T1000 (cell line): ENCODE results near the gene BARHL2.

Experiments used
- DNase-seq: peaks from one replicate; lab custom pipeline; 2025; ENCODE audit warnings: mixed read lengths; lab: John Stamatoyannopoulos, UW

Gene BARHL2

DNA sequence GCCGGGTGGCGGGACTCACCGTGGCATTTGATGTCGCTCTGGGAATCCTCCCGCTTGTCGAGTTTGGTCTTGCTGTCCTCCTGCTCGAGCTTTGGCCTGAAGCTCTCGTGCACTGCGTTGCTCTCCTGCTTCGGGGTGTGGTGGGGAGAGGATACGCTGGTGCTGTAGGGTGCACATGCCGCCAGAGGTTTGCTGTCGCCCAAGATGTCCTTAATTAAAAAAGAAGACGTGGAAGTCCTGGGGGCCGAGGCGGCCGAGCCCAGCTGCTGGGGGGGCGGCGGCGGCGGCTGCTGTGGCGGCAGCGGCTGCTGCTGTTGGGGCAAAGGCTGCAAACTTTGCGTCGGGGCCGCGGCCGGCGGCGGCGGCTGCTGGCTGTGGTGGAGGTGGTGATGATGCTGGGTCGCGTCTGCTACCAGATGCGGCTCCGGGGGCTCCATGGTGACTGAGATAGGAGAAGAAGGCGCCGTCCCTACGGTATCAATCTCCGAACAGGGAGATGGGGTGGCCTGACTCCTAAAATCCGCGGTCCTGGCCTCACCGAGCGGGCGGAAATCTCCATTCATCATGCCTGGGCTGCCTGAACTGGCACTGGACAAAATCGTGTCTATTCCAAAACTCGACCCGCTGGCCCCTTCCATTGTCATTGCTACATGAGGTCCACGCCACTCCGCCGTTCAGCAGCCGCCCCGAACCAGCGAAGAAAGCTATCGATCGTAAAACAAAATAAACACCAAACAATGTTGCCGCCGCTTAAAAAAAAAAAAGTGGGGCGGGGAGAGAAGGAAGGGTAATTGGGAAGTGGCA, at the start of gene BARHL2:
BARHL2 (minus strand) TSS at position 751 of the 804 bp plus-strand sequence; CDS start at position 644, 107 bp downstream.
- DNase-seq, result no peak

GRCh38 chr1:90763930-90764329, 46.8 kb upstream of the BARHL2 start:
- no peak for DNase-seq

DNA sequence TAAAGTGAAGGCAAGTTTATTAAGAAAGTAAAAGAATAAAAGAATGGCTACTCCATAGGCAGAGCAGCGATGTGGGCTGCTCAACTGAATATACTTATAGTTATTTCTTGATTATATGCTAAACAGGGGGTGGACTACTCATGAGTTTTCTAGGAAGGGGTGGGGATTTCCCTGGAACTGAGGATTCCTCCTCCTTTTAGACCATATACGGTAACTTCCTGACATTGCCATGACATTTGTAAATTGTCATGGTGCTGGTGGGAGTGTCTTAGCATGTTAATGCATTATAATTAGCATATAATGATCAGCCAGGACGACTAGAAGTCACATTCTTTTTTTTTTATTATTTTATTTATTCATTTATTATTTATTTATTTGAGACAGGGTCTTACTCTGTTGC, 46.4 kb upstream of the BARHL2 start:
- no peak for DNase-seq

DNA sequence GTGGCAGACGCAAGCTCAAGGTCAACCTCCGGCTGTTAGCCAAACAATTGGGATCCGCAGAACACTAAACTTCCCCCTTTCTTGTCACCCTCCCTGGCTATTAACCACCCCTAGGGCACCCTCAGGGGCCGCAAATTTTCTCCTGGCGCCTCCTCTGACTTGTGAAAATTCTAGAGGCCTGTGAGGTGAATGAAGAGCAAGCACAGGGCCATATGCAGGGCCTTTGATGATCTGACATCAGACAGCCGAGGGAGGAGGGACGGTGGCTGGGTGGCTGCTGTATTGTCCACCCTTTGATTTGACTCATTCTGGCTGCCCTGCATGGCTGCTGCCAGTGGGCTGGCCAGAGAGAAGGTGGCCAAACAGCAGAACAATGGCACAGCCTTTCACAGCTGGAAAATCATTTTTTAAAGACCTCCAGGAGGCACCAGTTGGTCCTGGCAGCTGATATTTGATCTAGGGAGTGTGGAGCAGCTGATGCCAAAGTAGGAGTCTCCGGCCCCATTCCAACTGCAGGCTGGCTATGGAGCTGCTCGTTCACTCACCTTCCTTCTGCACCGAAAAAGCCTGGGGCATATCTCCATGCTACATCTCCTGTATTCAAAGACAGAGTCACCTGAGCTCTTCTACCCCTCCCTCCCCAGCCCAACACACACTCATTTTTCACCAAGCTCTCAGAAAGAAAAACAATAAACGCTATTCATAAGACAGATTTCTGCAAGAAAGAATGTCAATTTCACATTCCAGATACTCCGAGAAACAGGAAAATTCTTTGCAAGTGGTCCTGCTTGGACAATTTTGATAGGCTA, 44.9 kb upstream of the BARHL2 start:
- DNase-seq, result no peak

- DNase-seq, result no peak
Measured at GRCh38 chr1:90761156-90761555, 44.1 kb upstream of the BARHL2 start.

DNA sequence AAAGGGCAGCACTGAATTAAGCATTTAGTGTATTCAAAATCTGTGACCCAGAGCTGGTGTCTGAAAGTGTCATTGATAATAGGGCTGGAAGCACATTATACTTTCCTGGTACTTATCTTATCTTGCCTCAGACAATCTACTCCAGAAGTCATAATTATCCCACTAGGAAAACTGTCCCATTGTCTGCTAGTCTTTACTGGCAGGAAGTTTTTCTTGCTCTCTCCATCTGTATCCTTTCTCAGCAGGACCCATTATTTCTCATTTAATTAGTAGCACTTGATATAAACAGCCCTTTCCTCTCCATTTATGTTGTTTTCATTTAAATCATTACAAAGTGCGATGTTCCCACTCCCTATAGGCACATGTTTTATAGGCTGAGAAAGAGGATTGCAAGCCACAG, 36.5 kb upstream of the BARHL2 start:
- no peak for DNase-seq

DNA sequence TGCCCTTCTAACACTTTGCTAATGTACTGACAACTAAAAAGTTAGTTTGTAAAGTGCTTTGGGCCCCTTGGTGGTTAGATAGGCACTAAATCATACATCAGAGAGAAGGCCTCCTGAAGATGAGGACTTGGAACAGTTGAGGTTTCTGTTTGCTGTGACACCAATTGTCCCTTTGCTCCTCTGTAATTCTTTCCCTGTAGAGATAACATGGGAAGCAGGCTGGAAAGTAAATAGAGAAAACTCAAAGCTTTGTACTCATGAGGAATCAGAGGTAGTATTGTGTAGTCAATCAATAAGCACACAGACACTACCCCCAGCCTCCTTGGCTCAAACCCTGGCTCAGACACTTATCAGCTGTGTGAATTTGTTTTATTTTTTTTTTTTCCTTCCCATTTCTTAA, 31.6 kb upstream of the BARHL2 start:
- DNase-seq, result no peak

DNA sequence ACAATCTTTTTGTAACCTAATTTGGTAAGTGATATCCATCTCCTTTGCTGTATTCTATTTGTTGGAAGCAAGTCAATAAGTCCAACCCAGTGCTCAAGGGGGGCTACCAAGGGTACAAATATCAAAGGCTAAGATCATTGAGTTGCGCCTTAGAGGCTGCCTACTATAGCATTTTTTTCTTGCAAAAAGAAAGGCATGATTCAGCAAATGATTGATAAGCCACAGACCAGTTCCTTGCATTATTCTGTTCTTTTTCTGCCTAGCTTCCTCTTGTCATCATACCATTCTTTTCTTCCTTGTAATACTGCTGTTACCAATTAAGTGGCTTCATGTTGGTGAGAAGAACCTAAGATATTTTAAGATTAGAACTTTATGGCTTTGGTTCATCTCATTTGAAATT, 29.8 kb upstream of the BARHL2 start:
- no peak for DNase-seq

- DNase-seq, result no peak
Measured at GRCh38 chr1:90745972-90746371, 28.9 kb upstream of the BARHL2 start.

DNA sequence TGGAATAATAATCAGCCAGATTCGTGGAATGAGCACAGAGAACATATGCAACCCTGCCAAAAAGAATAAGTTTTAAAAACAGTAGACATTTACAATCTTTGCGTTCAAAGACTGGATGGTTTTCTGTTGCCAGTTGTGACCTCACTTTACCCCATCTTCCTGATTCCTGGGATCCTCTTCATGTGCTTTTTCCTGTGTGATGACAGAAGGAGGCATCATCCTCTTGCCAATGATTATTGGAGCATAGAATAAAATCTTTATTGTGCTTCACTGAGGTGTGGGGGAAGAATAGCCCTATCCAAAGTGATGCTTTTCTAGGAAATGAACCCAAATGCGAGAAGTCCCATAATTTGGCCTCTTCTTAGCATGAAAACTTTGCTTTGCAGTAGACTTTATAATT, 15.0 kb upstream of the BARHL2 start:
- DNase-seq, result no peak

GRCh38 chr1:90731382-90732050, 14.4 kb upstream of the BARHL2 start:
- no peak for DNase-seq

- DNase-seq, result no peak
Measured at GRCh38 chr1:90730243-90731022, 13.3 kb upstream of the BARHL2 start.

DNA sequence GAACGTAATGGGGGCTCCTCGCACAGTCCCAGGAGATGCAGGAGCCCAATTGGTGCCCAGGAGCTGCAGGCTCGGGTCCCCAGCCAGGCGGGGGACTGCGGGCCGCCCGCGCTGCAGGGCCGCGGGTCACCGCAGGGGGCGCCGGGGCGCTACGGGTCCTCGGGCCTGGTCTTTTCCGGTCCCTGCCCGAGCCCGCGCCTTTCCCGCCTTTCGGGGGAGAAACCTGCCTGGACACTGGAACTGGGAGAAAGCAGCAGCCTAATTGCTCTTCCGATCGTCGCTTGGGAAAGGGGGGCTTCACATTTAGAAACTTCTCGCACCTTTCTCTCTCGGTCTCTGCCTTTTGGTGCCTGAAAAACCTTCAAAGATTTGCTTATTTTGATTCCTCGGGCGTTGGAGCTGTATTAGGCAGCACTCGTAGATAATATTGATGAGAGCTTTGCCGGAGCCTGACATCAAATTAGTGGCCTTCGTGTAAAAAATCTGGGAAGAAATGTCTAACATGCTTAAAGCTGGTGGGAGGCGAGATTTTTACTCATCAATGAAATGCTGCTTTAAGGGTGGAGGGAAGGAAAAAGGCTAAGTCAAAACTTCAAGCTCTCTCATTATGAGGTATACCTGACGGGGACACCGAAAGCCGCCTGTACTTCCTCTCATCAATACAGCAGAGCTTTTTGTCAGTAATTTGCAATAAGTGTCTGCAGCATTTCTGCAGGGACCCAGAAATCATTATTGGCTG, 12.6 kb upstream of the BARHL2 start:
- no peak for DNase-seq

DNA sequence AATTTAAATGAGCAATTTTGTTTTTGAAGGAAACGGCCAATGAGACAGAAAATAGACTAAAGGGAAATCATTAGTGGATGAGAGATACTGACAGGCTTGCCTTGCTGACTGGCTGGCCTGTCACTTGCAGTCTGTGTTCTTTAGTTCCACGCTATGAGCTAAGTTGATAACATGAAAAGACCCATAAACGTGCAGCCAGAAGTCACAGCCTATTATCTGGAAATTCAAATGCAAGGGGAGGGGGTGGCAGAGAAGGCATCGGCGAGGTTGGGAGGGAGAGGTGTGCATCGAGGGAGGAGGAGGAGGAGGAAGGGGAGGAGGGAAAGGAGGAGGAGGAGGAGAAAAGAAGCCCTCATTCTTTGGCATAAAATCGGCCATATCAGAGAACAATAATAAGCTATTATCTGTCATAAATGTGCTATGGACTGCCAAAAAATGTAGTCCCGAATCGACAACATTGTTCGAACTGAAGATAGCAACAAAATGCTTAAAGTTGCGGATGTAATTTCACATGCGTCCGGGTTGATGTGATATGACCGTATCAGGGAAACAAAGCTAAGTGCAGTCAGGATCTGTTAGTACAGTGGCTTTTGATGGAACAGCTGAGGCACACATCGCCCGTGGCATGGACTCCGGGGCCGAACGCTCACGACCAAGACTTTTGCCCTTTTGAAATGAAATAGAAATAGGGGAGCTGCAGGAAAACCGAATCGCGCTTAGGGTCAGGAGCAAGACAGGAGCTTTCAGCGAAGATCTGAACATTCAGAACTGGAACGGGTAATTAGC, 11.6 kb upstream of the BARHL2 start:
- no peak for DNase-seq

DNA sequence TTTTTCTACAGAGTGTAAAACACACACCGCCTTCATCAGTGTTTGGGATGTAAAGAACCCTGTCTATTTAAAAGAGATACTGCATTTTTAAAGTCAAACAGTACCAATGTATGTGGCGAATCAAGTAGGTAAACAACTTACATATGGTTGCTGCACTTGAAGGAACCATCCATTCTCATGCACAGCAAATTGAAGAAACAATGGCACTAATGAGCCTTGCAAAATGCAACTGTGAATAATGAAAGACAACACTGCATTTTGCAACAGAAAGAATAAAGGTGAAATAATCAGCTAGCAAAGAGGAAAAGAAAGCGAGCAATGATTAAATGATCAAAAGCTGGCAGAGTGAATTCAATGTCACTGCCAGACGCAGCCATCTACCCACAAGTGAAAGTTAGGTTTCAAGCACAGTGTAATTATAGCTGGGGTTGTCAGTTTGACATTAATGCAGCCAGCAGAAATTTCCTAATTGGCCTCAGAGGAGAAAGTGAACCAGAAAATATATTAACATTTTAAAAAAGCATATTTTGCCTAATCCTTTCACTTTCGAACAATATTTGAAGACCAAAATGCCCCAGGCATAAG, 10.9 kb upstream of the BARHL2 start:
- DNase-seq, result no peak

DNA sequence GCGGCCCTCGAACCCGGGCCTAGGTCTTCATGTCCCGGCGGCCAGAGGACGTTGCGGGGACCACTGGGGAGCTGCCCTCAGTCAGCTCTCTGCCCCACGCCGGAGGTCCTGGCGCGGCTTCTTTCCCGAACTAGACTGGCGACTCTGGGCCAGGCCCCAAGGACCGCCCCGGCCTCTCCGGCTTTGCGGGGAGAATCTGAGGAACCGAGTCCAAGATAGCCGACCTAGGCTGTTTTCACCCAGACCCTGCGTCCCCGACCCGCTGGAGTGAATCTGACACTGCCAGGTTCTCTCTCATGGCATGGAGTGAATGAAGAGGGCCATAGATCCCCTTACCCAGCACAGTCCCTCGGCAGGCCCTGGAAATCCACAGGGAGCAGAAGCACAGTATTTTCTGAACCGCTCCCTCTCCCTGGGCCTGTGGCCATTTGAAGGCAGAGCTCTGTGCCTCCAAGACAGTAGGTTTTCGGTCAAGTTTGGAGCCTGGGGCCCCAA, 9.9 kb upstream of the BARHL2 start:
- DNase-seq, result no peak

DNA sequence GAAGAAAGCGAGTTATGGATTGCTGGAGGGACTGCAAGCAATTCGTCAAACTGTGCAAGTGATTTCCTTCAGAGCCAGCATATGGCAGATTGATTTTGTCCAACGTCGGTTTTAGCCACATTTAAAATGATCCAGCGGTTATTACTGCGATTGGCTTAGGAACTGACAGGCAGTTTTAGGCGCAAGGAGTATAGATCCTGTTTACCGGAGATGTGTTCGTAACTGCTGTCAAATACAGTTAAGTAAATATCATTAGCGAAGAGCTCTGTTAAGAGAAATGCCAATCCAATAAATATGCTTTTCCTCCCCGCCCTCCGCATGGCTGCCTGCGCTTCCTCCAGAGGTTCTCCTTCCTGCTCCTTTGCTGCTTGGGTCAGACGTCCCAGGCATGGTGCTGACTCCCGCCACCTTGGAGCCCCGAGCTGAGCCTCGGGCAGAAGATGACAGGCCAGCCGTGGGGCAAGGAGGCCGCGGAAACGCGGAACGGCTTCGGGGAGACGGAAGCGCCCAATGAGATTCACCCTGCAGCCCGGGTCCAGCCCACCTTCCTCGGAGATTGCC, 9.4 kb upstream of the BARHL2 start:
- no peak for DNase-seq

DNA sequence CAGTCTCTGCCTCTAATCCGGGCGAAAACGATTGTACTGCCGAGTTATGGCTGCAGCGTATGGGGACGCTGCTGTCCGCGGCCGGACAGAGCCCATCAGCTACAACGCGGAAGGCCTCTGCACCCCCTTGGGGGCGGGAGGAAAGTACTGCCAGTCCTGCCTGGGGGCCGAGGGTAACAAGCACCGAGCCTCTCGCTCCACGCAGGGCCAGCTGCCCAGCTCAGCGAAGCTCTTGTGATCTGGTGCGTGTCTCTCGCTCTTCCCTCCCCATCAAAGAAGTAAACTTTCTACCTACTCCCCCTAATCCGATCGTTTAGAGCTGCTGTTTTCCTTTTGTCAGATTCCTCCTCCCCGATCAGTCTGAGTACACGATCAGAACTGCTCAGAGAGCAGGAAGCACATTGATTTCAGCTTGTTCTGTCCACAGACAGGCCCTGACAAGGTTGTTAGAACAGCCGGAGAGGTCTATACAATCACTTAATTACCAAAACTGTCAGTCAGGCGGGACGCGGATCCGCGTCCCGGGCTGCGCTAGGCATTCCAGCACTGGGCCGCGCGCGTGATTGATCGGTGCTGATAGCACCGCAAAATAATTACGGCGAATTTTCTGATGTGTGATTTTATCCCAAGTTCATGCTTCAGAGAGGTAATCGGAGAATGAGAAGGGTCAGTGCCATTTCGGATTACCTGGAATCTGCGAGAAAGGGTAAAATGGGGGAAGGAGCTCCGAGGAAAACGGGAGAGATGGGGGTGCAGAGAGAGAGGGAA, 8.7 kb upstream of the BARHL2 start:
- no peak for DNase-seq
